ENCODE data around the gene RND2.
A peak's percentile ranks its signal among the peaks of the same experiment; 100 is the strongest.
"Not testable (repeated sequence)": the region's sequence is repeated elsewhere in the genome, so short reads cannot be mapped to it uniquely, and the experiment has no call there.

Gene RND2, protein sequence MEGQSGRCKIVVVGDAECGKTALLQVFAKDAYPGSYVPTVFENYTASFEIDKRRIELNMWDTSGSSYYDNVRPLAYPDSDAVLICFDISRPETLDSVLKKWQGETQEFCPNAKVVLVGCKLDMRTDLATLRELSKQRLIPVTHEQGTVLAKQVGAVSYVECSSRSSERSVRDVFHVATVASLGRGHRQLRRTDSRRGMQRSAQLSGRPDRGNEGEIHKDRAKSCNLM

DNA sequence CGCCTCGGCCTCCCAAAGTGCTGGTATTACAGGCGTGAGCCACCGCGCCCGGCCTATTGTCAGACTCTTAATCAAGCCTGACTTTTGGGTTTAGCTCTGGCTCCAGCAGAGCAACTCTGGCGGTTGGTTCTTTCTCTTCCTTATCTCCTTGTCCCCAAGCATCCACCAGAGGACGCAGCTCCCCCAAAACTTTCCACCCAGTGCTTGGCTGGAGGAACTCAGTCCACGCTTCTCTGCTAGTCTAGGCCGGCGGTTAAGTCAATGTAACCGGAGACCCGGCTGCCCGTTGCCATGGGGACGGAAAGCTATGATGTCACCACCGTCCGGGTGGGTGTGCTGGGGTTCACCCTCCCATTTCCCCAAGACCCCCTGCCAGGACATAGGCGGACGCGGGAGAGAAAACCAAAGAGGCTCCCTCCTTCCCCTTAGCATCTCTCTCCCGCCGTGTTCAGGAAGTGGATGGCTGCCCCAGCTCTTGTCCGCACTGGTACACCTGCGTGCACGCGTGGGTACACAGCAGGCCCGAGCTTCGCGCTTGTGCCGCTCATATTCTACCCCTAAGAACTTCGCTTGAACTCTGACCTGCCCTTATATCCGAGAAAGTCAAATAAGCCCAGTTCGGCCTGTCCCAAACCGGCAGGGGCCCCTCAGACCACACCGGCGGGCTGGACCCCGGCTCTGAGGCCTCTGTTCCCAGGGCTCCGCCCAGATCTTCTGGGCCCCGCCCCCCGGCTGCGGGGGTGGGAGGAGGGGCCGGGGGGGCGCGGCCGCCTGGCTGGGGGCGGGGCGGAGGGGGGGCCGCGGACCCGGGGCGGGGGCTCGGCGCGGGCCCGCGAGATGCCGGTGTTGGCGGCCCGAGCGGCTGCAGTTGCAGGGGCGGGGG lies at the start of gene RND2:
Gene RND2, plus strand, starts transcription at position 825 of the 883 bp plus-strand sequence. CDS start 117 bp downstream, outside the sequence.
- peak; percentile 93 for DNase-seq (ENCODE audit: low read depth)

DNA sequence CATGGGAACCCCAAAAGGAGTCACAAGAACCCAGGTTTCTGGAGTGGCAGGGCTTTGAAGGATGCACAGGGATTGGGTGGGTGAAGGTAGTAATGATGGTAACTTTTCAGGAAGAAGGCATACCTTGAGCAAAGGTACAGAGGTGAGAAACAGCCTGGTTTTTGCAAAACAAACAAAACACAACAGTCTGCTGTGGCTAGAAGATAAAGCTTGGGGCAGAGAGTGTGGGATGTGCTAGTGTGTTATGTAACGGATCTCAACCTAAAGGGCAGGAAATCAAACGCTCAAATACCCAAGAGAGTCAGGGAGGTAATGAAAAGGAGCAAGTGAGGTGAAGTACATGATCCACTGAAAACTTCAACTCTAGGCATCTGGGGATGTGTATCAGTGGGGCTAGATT lies 49.8 kb upstream of the RND2 start:
- no peak for DNase-seq (ENCODE audit: low read depth)

DNA sequence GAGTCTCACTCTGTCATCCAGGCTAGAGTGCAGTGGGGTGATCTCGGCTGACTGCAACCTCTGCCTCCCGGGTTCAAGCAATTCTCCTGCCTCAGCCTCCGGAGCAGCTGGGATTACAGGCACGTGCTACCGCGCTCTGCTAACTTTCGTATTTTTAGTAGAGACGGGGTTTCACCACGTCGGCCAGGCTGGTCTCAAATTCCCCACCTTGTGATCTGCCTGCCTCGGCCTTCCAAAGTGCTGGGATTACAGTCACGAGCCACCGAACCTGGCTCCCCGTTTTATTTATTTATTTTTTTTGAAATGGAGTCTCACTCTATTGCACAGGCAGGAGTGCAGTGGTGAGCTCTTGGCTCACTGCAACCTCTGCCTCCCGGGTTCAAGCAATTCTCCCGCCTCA lies 49.3 kb upstream of the RND2 start:
- DNase-seq (ENCODE audit: low read depth): not testable (repeated sequence)

DNA sequence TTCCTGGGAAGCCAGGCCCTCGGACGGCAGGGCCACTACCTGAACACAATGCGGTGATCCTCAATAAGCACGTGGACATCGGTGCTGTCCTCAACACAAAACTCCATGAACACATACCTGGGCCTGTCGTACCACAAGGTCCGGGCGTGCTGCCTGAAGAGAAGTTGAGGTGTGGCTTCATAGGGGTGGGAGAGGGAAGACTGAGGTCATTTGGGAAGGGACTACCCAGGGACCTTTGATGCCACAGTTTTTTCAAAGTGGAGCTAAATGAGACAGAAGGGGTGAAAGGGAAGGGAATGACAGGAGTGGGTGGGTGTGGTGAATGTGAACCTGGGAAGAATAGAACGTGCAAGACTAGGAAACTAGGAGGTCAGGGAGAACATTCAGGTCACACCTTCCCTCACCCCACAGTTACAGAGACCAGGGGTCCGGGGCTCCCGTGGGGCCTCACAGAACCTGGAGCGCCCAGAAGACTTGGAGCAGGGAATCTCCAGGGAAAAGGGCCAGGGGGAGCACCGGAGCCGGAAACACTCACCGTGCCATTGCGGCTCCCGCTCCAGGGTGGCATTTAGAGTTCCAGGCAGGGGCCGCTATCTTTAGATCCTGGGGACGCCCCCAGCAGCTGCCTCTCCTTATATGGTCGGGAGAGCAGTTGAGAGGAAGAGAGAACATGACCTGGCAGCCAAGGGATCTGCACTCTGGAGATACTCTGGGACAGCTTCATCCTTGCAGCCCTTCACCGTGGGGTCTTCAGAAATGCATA lies 45.3 kb upstream of the RND2 start, which contains the start of gene PTGES3L:
Gene PTGES3L, minus strand, starts transcription at position 570 of the 763 bp plus-strand sequence. Its CDS starts 27 bp downstream, at position 543.
- no peak for DNase-seq (ENCODE audit: low read depth)

DNA sequence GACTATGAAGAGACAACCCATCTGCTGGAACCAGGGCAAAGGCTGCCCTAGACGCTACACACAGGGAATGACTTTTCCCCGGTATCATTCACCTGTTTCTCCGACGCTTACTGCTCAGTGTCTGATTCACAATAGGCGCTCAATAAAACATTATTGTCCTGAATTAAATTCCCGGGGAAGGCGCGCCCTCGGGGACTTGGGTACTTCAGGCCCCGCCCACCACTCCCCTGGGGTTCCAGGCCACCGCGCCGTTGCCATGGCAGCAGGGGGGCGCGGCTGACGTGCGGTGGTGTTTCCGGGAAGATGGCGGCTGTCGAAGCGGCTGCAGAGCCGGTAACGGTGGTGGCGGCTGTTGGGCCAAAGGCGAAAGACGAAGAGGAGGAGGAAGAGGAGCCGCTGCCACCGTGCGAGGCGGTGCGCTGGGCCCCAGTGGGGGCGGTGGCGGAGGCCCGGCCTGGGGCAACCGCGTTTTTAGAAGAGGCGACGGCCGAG lies 44.7 kb upstream of the RND2 start, which contains the start of gene RUNDC1:
Gene RUNDC1, plus strand, starts transcription at position 292 of the 492 bp plus-strand sequence. Its CDS starts 12 bp downstream, at position 304.
- peak; percentile 83 for DNase-seq (ENCODE audit: low read depth)

DNA sequence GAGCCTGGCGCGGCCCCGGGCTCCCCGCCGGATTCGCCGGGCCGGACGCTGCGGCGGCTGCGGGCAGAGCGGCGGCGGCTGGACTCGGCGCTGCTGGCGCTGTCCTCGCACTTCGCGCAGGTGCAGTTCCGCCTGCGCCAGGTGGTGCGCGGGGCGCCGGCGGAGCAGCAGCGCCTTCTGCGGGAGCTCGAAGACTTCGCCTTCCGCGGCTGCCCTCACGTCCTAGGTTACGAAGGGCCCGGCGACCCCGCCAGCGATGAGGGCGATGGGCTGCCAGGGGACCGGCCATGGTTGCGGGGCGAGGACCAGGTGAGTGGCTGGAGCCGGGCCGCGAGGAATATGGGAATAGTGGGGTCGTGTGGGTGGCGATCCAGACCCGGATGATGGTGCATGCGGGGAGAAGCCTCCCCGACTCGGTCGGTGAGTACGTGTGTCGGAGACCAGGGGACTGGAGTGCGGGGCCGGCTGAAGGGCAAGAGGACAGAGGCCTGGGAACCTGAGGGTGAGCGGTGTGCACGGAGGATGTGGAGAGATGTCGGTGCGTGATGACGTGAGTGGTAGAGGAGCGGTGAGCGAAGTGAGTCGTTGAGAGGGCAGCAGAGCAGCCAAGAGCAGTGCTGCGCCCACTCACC lies 44.1 kb upstream of the RND2 start:
- DNase-seq (ENCODE audit: low read depth): no peak

DNA sequence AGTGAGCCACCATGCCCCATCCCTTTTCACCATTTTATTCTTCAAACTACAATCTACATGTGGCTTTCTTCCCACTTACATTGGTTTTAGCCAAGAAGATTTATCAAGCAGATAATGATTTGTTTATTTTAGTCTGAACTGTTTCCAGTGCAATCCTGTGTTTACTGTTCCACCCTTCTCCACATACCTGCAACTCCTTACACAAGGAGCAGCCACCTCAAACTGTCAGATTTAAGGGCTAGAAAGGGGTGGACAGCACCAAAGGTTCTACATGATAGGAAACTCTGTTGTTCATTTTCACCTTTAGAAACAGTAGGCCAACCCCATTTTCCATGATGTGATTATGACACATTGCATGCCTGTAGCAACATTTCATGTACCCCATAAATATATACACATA lies 42.8 kb upstream of the RND2 start:
- no peak for DNase-seq (ENCODE audit: low read depth)

DNA sequence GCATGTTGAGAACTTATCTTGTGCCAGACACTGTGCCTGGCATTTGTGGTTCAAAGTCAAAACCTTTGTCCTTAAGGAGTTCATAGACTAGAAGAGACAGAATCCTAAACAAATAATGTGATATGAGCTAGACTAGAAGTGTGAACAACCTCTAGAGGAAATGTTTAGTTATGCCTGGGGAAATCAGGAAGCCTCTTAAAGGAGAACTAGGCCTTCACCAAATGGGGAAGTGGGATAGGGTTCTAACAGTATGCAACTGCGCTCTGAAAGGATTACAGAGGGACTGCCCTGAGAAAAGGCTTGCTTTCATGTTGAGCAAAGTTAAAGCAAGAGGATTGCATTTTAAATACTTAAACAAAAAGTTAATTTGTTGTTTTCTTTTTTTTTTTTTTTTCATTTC lies 39.8 kb upstream of the RND2 start:
- no peak for DNase-seq (ENCODE audit: low read depth)

DNA sequence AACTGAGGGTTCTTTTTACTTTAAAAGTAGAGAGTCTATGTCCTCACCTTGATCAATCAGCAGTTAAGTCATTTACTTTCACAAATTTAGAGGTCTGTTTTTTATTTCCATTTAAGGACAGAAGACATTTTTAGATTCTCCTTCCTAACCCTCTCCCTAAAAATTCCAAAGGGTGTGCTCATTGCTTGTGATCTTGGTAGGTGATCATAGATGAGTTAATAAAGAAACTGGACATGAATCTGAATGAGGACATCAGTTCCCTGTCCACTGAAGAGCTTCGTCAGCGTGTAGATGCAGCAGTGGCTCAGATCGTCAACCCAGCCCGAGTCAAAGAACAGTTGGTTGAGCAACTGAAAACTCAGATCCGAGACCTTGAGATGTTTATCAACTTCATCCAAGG lies 35.9 kb upstream of the RND2 start:
- no peak for DNase-seq (ENCODE audit: low read depth)

DNA sequence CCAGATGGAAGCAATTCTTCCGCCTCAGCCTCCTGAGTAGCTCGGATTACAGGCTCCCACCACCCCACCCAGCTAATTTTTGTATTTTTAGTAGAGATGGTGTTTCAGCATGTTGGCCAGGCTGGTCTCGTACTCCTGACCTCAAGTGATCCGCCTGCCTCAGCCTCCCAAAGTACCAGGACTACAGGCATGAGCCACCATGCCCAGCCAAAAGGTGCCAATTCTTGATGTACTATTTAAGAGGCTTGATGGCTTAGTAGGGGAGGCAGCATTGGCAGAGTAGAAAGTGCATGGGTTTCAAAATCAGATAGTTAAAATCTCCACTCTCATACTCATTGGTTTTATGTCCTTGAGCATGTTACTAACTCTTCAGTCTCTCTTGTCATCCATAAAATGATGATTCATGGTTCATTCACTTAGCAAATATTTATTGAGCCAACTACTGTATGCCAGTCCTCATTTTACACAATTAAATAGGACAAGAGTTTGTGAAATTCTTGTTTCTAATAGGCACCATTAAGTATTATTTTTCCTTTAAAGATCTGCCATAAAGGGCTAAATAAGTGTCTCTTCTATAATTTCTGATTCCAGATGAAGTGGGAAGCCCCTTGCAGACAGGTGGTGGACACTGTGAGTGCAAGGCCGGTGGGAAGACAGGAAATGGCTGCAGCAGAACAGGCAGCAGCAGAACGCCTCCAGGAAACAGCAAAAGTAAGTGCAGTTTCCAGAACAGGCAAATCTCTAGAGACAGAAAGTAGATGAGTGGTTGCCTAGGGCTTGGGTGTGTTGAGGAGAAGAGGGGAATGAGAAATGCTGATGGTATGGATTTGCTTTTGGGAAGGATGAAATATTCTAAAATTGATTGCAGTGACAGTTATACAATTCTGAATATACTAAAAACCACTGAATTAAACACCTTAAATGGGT lies 35.0 kb upstream of the RND2 start:
- DNase-seq (ENCODE audit: low read depth): peak; percentile 50

DNA sequence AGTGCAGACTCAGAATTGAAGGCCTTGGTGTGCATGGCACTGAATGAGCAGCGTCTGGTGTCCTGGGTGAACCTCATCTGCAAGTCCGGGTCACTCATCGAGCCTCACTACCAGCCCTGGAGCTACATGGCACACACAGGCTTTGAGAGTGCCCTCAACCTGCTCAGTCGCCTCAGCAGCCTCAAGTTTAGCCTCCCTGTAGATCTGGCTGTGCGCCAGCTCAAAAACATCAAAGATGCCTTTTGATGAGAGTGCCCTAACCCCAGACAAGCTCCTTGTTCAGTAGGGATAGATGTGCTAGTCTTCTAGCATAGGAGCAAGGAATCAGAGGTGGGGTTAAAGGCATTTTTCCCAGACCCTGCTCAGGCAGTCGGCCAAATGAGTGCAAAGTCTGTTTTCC lies 33.6 kb upstream of the RND2 start:
- DNase-seq (ENCODE audit: low read depth): no peak

DNA sequence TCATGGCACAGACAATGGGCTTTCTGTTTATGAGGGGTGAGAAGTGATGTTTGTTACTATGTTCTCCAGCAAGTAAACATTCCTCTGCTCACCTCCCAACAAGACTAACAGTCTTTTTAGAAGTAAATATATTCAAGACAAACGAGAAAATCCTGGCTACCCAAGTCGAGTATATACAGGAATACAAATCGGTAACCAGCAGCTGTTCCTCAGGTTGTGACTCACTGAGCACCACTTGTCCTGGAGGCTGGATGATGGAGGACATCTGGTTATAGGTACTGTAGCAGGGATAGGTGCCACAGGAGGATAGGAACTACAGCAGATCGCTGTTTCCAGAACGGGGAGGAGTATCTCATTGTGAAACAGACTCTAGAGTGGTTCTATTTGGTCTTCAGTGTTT lies 32.2 kb upstream of the RND2 start:
- no peak for DNase-seq (ENCODE audit: low read depth)

DNA sequence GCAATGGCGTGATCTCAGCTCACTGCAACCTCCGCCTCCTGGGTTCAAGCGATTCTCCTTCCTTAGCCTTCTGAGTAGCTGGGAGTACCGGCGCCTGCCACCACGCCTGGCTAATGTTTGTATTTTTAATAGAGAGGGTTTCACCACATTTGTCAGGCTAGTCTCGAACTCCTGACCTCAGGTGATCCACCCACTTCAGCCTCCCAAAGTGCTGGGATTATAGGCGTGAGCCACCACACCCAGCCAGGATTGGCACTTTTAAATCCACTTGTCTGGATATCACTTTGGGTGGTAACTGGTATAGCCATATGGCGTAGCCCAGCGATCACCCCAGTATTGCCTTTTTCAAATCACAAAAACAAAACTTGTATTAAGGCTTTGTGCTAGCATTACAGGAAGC lies 31.1 kb upstream of the RND2 start:
- not testable (repeated sequence) for DNase-seq (ENCODE audit: low read depth)

DNA sequence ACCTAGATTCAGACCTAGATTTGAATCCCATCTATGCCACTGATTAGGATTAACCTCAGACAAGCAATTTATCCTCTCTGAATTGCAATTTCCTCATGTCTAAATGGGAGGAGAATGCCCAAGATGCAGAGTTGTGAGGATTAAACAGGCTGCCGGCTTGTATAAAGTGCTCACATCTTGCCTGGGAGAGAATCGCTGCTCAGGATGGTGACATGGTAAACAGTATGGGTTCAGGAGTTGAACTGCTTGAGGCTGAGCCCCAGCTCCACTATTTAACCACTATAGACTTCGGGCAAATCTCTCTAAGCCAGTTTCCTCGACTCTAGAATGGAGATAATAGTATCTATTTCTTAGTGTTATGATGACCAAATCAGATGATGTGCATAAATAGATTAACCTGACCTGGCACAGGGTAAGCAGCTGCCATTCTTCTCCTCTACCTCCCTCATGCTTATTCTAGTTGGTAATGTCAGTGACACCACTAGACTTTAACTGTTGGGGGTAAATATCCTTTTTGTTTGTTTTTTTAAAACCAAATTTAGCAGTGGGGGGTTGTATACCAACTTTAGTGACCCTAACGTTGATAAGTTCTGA lies 27.5 kb upstream of the RND2 start:
- no peak for DNase-seq (ENCODE audit: low read depth)

DNA sequence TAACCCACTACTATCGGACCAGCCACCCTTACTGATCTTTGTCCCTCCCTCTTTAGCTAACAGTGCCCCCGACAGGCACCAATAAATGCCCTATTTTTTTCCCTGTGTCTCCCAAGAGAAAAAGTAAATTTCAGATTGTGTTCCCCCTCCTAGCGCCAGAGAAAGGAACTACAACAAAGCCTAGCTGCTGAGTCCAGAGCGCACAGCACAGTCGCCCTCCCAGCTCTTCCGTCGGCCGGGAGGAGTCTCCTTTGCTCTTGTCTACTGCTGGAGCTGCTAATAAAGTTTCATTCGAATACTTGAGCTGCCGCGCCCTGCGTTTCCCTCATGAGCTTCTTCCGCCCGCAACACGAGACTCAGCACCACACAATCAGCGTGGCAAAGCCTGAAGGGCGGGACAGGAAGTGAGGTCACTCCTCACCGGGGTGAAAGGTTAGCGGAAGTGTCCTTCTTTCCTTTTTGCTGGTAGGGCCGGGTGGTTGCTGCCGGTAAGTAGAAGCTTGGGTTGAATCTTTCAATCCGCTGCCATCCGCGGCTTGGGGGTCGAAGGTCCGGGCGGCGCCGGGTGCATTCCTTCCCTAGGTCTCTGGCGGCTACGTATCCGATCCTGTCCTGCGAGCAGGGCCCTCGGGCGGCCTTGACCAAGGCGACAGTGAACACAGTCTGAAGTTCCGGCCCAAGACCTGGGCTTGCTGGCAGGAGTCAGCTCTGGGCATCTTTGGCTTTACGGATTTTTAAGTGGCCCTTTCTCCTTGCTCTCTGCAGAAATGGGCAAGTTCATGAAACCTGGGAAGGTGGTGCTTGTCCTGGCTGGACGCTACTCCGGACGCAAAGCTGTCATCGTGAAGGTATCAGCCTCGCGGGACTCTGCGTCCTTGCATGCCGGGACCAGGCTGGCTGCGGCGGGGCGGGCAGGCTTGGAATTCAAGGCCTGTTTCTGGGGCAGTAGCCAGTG lies 26.8 kb upstream of the RND2 start, which contains the start of gene RPL27:
Gene RPL27, plus strand, starts transcription at position 436 of the 955 bp plus-strand sequence. Its CDS starts 332 bp downstream, at position 768.
- peak; percentile 100 for DNase-seq (ENCODE audit: low read depth)

DNA sequence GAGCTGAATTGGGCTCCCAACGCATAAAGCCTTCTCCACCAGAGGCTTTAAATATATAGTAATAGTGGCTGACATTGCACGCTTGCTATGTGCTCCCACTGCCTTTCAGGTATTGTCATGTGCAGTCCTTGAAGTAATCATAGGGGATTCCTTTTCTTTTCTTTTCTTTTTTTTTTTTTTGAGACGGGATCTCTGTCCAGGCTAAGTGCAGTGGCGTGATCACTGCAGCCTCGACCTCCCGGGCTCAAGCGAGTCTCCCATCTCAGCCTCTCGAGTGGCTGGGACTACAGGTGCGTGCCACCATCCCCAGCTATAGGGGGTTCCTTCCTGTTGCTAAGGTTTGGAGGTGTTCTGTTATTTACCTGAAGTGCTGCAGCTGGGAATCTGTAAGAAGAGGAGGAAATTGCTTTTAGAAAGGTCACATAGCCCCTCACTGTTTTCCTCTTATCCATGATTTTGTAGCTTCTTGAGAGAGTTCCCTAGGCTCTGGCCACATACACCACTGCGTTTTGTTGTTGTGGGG lies 26.0 kb upstream of the RND2 start:
- no peak for DNase-seq (ENCODE audit: low read depth)

DNA sequence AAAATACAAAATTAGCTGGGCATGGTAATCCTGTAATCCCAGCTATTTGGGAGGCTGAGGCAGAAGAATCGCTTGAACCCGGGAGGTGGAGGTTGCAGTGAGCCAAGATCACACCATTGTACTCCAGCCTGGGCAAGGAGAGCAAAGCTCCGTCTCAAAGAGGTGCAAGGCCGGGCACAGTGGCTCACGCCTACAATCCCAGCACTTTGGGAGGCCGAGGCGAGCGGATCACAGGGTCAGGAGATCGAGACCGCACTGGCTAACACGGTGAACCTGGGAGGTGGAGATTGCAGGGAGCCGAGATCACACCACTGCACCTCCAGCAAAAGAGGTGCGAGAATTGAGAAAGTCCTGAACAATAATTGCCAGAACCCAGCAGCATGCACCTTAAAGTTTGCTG lies 24.1 kb upstream of the RND2 start:
- not testable (repeated sequence) for DNase-seq (ENCODE audit: low read depth)

DNA sequence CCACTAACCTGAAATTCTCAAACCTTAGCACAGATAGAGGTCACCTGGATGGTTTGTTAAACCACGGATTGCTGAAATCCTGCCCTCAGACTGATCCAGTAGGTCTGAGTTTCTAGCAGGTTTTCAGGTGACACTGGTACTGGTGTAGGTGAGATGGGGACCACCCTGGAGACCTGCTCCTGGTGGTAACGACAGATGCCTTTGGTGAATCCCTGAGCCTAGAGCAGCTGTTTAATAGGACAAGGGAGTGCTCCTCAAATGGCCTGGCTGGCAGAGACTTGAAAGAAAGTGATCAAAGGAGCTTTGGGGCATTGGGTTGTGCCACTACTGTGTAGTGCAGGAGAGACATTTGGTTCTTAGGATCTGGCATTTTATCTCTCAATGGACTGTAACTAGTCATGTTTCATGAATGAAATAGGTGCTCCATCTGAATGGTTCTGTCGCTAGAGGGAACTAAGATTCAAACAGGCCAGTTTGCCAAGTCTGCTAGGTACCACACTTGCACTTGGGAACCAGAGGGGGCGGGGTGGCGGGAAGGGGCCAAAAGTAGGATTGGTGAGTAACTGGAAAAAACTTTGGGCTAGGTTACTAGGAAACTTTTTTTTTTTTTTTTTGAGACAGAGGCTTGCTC lies 21.4 kb upstream of the RND2 start:
- DNase-seq (ENCODE audit: low read depth): peak; percentile 41

Data from fibroblast of gingiva (primary cell).